HCT116 (cell line): ENCODE results near the gene GALNT13.

Experiments used
- POLR2A ChIP-seq: IDR thresholded peaks from 2 replicates; pipeline ENCODE4 v1.7.0; 2011; ENCODE audit warnings: borderline replicate concordance; ENCODE audit not compliant: insufficient read depth, insufficient read length; ENCODE audit errors: extremely low read depth
- SIN3A ChIP-seq: IDR thresholded peaks from 2 replicates; pipeline ENCODE4 v1.6.1; 2012; ENCODE audit warnings: low read depth
- SP1 ChIP-seq: IDR thresholded peaks from 2 replicates; pipeline ENCODE4 v1.6.1; 2012; ENCODE audit warnings: low read depth
- TCF7L2 ChIP-seq: IDR thresholded peaks from 2 replicates; pipeline ENCODE4 v1.7.0; 2011; ENCODE audit warnings: borderline replicate concordance, inconsistent platforms; ENCODE audit not compliant: insufficient read depth, insufficient read length; ENCODE audit errors: extremely low read depth
- TF ChIP-seq, protein P1 (sequence below), 3 experiments: fragments of 200-600 bp in 1 of 3; sonication (generic) in 1 of 3; IDR thresholded peaks in 2 of 3; conservative IDR thresholded peaks in 1 of 3; 2 replicates each; pipeline ENCODE4 v1.5.1; 2012 to 2017; ENCODE audit warnings: low read depth in 2 of 3, low read length in 2 of 3, antibody characterized with exemption in 1 of 3, borderline replicate concordance in 1 of 3, control low read depth in 1 of 3, mild to moderate bottlenecking in 1 of 3, mixed read lengths in 1 of 3, mixed run types in 1 of 3, moderate library complexity in 1 of 3; ENCODE audit not compliant: insufficient read depth in 1 of 3
- TF ChIP-seq, protein P2 (sequence below): IDR thresholded peaks from 2 replicates; pipeline ENCODE4 v1.6.1; 2012
- TF ChIP-seq, protein P3 (sequence below): IDR thresholded peaks from 2 replicates; pipeline ENCODE4 v1.6.1; 2012

DNA sequence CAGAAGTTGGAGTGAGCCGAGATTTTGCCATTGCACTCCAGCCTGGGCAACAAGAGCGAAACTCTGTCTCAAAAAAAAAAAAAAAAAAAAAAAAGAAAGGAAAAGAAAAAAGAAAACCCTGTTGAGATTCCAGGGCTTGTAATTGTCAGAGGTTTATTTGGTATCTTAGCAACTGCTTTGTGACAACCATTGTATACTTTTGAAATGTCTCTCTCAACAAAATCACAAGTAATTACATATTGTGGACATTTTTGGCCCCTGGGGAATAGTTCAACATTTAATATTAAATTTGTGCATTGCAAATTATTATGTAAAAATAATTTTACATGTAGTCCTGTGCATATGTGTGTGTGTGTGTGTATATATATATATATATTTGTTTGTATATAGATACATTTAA is 270.8 kb downstream of the GALNT13 start:
- TF ChIP-seq, protein P1, sequence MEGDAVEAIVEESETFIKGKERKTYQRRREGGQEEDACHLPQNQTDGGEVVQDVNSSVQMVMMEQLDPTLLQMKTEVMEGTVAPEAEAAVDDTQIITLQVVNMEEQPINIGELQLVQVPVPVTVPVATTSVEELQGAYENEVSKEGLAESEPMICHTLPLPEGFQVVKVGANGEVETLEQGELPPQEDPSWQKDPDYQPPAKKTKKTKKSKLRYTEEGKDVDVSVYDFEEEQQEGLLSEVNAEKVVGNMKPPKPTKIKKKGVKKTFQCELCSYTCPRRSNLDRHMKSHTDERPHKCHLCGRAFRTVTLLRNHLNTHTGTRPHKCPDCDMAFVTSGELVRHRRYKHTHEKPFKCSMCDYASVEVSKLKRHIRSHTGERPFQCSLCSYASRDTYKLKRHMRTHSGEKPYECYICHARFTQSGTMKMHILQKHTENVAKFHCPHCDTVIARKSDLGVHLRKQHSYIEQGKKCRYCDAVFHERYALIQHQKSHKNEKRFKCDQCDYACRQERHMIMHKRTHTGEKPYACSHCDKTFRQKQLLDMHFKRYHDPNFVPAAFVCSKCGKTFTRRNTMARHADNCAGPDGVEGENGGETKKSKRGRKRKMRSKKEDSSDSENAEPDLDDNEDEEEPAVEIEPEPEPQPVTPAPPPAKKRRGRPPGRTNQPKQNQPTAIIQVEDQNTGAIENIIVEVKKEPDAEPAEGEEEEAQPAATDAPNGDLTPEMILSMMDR (IDR thresholded peaks at IDR 0.05 in 2 of 3, conservative IDR thresholded peaks at IDR 0.05 in 1 of 3; ENCODE audit: borderline replicate concordance in 1 of 3, insufficient read depth in 1 of 3, low read depth in 2 of 3, low read length in 2 of 3): no peak
- TF ChIP-seq, protein P2, sequence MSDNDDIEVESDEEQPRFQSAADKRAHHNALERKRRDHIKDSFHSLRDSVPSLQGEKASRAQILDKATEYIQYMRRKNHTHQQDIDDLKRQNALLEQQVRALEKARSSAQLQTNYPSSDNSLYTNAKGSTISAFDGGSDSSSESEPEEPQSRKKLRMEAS: no peak
- TF ChIP-seq SP1 (no peak), SIN3A (no peak), TCF7L2 (no peak), POLR2A (no peak)
- TF ChIP-seq, protein P3, sequence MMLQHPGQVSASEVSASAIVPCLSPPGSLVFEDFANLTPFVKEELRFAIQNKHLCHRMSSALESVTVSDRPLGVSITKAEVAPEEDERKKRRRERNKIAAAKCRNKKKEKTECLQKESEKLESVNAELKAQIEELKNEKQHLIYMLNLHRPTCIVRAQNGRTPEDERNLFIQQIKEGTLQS: no peak
